ENCODE data around the gene TMEM94.

DNA sequence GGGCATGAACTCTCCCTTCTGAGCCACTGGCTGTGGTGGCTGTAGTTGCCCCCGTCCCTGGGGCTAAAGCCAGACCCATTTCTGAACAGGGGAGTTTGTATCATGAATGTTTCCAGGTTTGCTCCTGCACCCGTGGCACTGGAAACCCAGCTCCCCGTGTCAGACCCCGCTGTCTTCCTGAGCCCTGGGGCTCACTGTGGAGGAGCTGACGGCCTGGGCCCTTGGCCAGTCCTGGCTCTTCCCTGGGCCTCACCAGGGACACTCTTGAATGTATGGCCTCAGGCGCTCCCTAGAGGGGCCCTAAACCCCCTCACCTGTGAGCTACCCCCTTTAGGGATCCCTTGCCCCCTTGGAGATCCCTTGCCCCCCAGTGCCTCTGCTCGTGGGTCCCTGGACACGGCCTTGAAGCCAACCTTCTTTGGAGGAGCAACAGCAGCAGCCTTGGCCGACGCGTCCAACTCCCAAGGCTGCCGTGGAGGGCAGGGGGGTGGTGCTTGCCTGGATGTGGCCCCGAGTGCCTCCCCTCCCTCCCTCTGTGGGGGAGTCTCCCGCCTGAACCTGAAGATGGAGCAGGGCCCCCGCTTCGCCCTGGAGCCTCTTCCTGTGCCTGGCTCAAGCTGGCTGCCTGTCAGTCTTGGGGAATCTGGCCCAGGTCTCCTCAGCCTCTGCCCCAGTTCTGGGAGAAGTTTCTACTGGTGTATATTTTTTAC is 43.0 kb downstream of the TMEM94 start:
- TF ChIP-seq SMAD3 (CRISPR knock-in tag; IDR thresholded peaks at IDR 0.05): no peak
- TF ChIP-seq, protein P1, sequence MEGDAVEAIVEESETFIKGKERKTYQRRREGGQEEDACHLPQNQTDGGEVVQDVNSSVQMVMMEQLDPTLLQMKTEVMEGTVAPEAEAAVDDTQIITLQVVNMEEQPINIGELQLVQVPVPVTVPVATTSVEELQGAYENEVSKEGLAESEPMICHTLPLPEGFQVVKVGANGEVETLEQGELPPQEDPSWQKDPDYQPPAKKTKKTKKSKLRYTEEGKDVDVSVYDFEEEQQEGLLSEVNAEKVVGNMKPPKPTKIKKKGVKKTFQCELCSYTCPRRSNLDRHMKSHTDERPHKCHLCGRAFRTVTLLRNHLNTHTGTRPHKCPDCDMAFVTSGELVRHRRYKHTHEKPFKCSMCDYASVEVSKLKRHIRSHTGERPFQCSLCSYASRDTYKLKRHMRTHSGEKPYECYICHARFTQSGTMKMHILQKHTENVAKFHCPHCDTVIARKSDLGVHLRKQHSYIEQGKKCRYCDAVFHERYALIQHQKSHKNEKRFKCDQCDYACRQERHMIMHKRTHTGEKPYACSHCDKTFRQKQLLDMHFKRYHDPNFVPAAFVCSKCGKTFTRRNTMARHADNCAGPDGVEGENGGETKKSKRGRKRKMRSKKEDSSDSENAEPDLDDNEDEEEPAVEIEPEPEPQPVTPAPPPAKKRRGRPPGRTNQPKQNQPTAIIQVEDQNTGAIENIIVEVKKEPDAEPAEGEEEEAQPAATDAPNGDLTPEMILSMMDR (CRISPR knock-in tag; IDR thresholded peaks at IDR 0.05): no peak
- TF ChIP-seq, protein P2, sequence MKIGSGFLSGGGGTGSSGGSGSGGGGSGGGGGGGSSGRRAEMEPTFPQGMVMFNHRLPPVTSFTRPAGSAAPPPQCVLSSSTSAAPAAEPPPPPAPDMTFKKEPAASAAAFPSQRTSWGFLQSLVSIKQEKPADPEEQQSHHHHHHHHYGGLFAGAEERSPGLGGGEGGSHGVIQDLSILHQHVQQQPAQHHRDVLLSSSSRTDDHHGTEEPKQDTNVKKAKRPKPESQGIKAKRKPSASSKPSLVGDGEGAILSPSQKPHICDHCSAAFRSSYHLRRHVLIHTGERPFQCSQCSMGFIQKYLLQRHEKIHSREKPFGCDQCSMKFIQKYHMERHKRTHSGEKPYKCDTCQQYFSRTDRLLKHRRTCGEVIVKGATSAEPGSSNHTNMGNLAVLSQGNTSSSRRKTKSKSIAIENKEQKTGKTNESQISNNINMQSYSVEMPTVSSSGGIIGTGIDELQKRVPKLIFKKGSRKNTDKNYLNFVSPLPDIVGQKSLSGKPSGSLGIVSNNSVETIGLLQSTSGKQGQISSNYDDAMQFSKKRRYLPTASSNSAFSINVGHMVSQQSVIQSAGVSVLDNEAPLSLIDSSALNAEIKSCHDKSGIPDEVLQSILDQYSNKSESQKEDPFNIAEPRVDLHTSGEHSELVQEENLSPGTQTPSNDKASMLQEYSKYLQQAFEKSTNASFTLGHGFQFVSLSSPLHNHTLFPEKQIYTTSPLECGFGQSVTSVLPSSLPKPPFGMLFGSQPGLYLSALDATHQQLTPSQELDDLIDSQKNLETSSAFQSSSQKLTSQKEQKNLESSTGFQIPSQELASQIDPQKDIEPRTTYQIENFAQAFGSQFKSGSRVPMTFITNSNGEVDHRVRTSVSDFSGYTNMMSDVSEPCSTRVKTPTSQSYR (CRISPR knock-in tag; IDR thresholded peaks at IDR 0.05; ENCODE audit: borderline replicate concordance): no peak
- TF ChIP-seq ZNF326 (CRISPR knock-in tag; IDR thresholded peaks at IDR 0.05; ENCODE audit: borderline replicate concordance): no peak
- no peak for TF ChIP-seq SUZ12 (IDR thresholded peaks at IDR 0.05; ENCODE audit: low read depth, low read length)

Measured in HepG2 (cell line).